Natural killer cell (primary cell): ENCODE results near the gene RYR2. TPM values are rescaled to one million over a fixed set of nuclear protein-coding genes. Genes with fewer than 3 reads are reported as not detected.

Experiments
- ATAC-seq, 3 donors: fragments of 150-1000 bp in 2 of 3; fragments of 200-7000 bp in 1 of 3; cut with Tn5 transposase; 1 replicate in 1 of 3; 2 replicates in 2 of 3; pipeline ENCODE4 v1.10.0; 2021; ENCODE audit warnings: mild to moderate bottlenecking in 2 of 3, moderate library complexity in 2 of 3
- DNase-seq, 2 donors: peaks; one replicate each; pipeline versions ENCODE4 v3.0.0 to v3.0.0-alpha.2; 2013 to 2021; ENCODE audit warnings: mixed read lengths in 1 of 2
- H3K27ac ChIP-seq: one replicate; pipeline ENCODE4 v1.5.1; 2013; ENCODE audit warnings: mild to moderate bottlenecking, low read length
- H3K27me3 ChIP-seq: one replicate; pipeline ENCODE4 v1.6.1; 2013; ENCODE audit warnings: low read length; ENCODE audit not compliant: control insufficient read depth, insufficient read depth
- H3K36me3 ChIP-seq: one replicate; pipeline ENCODE4 v1.6.1; 2013; ENCODE audit warnings: low read length; ENCODE audit not compliant: control insufficient read depth, insufficient read depth
- H3K4me1 ChIP-seq: one replicate; pipeline ENCODE4 v1.6.1; 2013; ENCODE audit warnings: low read length; ENCODE audit not compliant: control insufficient read depth, insufficient read depth
- H3K4me3 ChIP-seq: one replicate; pipeline ENCODE4 v1.5.1; 2013; ENCODE audit warnings: low read length
- H3K9me3 ChIP-seq: one replicate; pipeline ENCODE4 v1.6.1; 2013; ENCODE audit warnings: low read length; ENCODE audit not compliant: control insufficient read depth, insufficient read depth
- H3K27ac Mint-ChIP-seq, 2 donors: one replicate each; pipeline ENCODE4 v1.8.0; 2022; ENCODE audit warnings: mild to moderate bottlenecking in 2 of 2, mixed read lengths in 2 of 2, moderate library complexity in 1 of 2
- H3K27me3 Mint-ChIP-seq, 2 donors: one replicate each; pipeline ENCODE4 v1.8.0; 2022; ENCODE audit warnings: low read depth in 2 of 2, mixed read lengths in 2 of 2
- H3K36me3 Mint-ChIP-seq: one replicate; pipeline ENCODE4 v1.8.0; 2022; ENCODE audit warnings: mixed read lengths
- H3K4me1 Mint-ChIP-seq, 2 donors: one replicate each; pipeline ENCODE4 v1.8.0; 2022; ENCODE audit warnings: mixed read lengths in 2 of 2
- H3K4me3 Mint-ChIP-seq: one replicate; pipeline ENCODE4 v1.8.0; 2022; ENCODE audit warnings: mild to moderate bottlenecking, moderate library complexity, mixed read lengths
- H3K9me3 Mint-ChIP-seq, 2 donors: one replicate each; pipeline ENCODE4 v1.8.0; 2022; ENCODE audit warnings: mixed read lengths in 2 of 2
- CTCF ChIP-seq: fragments of 200-600 bp; IDR thresholded peaks from one replicate; pipeline ENCODE4 v1.8.0; 2022; ENCODE audit warnings: antibody characterized with exemption
- WGBS: methylation state at CpG from one replicate; pipeline ENCODE4 v1.1.7; 2013; ENCODE audit warnings: missing lambda C conversion rate; ENCODE audit not compliant: insufficient coverage; 5-methylcytosine and 5-hydroxymethylcytosine counted together
- intact Hi-C: fragments of 100-400 bp; cut with micrococcal nuclease; formaldehyde crosslinking; loops from one replicate; pipeline ENCODE4 v1.14.2; 2022
- total RNA-seq, 4 donors: library from RNA; stranded (reverse); fragments of 120-200 nt in 1 of 4; gene quantifications; one replicate each; pipeline versions ENCODE4 v1.2.3 to v1.2.4, GENCODE V29; 2013 to 2022

The RYR2 gene
- total RNA-seq, 3 donors from 2014 or later (not counting 1 experiment from before 2014, with no cell fraction given) = 0.13 to 1.2 (median 0.38) TPM

GRCh38 chr1:237608433-237608832 is 566.4 kb downstream of the RYR2 start:
- no peaks in the 10 kb centered on the region for H3K9me3 ChIP-seq
- H3K36me3 ChIP-seq = no peaks in the 10 kb centered on the region
- H3K27me3 ChIP-seq = no peaks in the 10 kb centered on the region
- no peaks in the 10 kb centered on the region for H3K4me1 Mint-ChIP-seq
- 79% methylated on average over 3 of the region's 3 CpGs for WGBS
- no peaks in the 10 kb centered on the region for H3K4me1 ChIP-seq
- TF ChIP-seq CTCF = no peak
- H3K9me3 Mint-ChIP-seq = peaks cover 7 to 8% of the 10 kb centered on the region in 2 donors
- no peaks in the 10 kb centered on the region for H3K36me3 Mint-ChIP-seq
- no peak for ATAC-seq
- intact Hi-C loops = no loop called here
- H3K4me3 ChIP-seq = no peak overlapping the region
- H3K4me3 Mint-ChIP-seq = no peak overlapping the region
- H3K27ac ChIP-seq = no peak overlapping the region
- H3K27me3 Mint-ChIP-seq = no peaks in the 10 kb centered on the region
- H3K27ac Mint-ChIP-seq = no peak overlapping the region
- DNase-seq = no peak

- ATAC-seq = no peak
- Mint-ChIP-seq H3K4me1 (no peaks in the 10 kb centered on the region), H3K4me3 (no peak overlapping the region), H3K27me3 (no peaks in the 10 kb centered on the region), H3K27ac (no peak overlapping the region), H3K9me3 (peaks cover 3 to 7% of the 10 kb centered on the region in 2 donors), H3K36me3 (no peaks in the 10 kb centered on the region)
- Histone ChIP-seq H3K9me3 (no peaks in the 10 kb centered on the region), H3K27me3 (no peaks in the 10 kb centered on the region), H3K4me1 (no peaks in the 10 kb centered on the region), H3K4me3 (no peak overlapping the region), H3K27ac (no peak overlapping the region), H3K36me3 (no peaks in the 10 kb centered on the region)
- no peak for TF ChIP-seq CTCF
- intact Hi-C loops = no loop called here
- WGBS = 82% methylated on average over 5 of the region's 5 CpGs
- no peak for DNase-seq
These were observed 568.2 kb downstream of the RYR2 start for GRCh38 chr1:237610157-237610556.

DNA sequence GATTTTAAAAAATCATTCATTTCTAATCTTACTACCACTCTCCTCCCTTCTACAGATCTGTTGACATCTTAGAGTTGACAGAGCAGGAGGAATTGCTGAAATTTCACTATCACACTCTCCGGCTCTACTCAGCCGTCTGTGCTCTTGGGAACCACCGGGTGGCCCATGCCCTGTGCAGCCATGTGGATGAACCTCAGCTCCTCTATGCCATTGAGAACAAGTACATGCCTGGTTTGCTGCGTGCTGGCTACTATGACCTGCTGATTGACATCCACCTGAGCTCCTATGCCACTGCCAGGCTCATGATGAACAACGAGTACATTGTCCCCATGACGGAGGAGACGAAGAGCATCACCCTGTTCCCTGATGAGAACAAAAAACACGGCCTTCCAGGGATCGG is 572.0 kb downstream of the RYR2 start:
- no peak overlapping the region for H3K4me3 ChIP-seq
- Mint-ChIP-seq H3K4me1 (no peaks in the 10 kb centered on the region), H3K27ac (no peak overlapping the region), H3K4me3 (no peak overlapping the region), H3K27me3 (peaks cover 0 to 3% of the 10 kb centered on the region in 2 donors), H3K36me3 (peaks cover 7% of the 10 kb centered on the region), H3K9me3 (peaks cover 4 to 8% of the 10 kb centered on the region in 2 donors)
- H3K9me3 ChIP-seq = peaks cover 3% of the 10 kb centered on the region
- no peaks in the 10 kb centered on the region for H3K4me1 ChIP-seq
- 89% methylated on average over 9 of the region's 9 CpGs for WGBS
- ATAC-seq = no peak
- no peak overlapping the region for H3K27ac ChIP-seq
- intact Hi-C loops = no loop called here
- no peaks in the 10 kb centered on the region for H3K27me3 ChIP-seq
- H3K36me3 ChIP-seq = no peaks in the 10 kb centered on the region
- no peak for TF ChIP-seq CTCF
- no peak for DNase-seq

DNA sequence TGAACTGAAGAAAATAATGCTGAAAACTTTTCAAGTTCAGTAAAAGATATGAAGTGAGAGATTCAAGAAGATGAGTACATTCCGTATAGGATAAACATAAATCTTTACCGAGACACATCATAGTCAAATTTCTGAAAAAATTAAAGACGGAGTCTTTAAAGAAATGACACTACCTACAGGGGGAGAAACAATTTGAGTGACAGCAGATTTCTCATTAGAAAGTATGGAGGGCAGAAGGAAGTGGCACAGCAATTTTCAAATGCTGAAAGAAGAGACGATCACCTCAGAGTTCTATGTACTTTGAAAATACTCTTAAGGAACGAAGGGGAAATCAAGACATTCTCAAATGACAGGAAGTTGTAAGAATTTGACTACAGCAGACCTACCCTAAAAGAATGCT is 577.6 kb downstream of the RYR2 start:
- 100% methylated on average over 3 of the region's 5 CpGs for WGBS
- H3K36me3 Mint-ChIP-seq = peaks cover 16% of the 10 kb centered on the region
- H3K9me3 ChIP-seq = peaks cover 3% of the 10 kb centered on the region
- no peaks in the 10 kb centered on the region for H3K4me1 Mint-ChIP-seq
- intact Hi-C loops = no loop called here
- DNase-seq = no peak
- no peak overlapping the region for H3K27ac ChIP-seq
- ATAC-seq = no peak
- H3K36me3 ChIP-seq = no peaks in the 10 kb centered on the region
- H3K27ac Mint-ChIP-seq = no peak overlapping the region
- H3K4me1 ChIP-seq = no peaks in the 10 kb centered on the region
- H3K9me3 Mint-ChIP-seq = peaks cover 7 to 17% of the 10 kb centered on the region in 2 donors
- H3K27me3 Mint-ChIP-seq = peaks cover 0 to 3% of the 10 kb centered on the region in 2 donors
- no peak overlapping the region for H3K4me3 ChIP-seq
- no peak overlapping the region for H3K4me3 Mint-ChIP-seq
- H3K27me3 ChIP-seq = no peaks in the 10 kb centered on the region
- no peak for TF ChIP-seq CTCF
